CD4-positive, CD25-positive, alpha-beta regulatory T cell (primary cell): ENCODE measurements around the gene BCCIP. TPM values are rescaled to one million over a fixed set of nuclear protein-coding genes. Genes with fewer than 3 reads are reported as not detected.

ENCODE experiments used
- ATAC-seq, 2 donors: fragments of 150-1000 bp; cut with Tn5 transposase; one replicate each; pipeline ENCODE4 v1.10.0; 2021; ENCODE audit warnings: low read depth in 2 of 2, moderate number of reproducible peaks in 2 of 2, moderate library complexity in 1 of 2
- DNase-seq, 3 donors: peaks; one replicate each; pipeline versions ENCODE4 v3.0.0 to v3.0.0-alpha.2; 2012 to 2022; ENCODE audit warnings: mixed read lengths in 1 of 3
- H3K27ac ChIP-seq: one replicate; pipeline ENCODE4 v1.7.0; 2013; ENCODE audit warnings: mild to moderate bottlenecking, low read length; ENCODE audit not compliant: insufficient read depth, poor library complexity, severe bottlenecking
- H3K27me3 ChIP-seq: one replicate; pipeline ENCODE4 v1.7.0; 2013; ENCODE audit warnings: low read length; ENCODE audit not compliant: control insufficient read depth, insufficient read depth
- H3K36me3 ChIP-seq: one replicate; pipeline ENCODE4 v1.7.0; 2013; ENCODE audit warnings: mild to moderate bottlenecking, low read length, moderate library complexity; ENCODE audit not compliant: control insufficient read depth, insufficient read depth
- H3K4me1 ChIP-seq: 2 replicates; pipeline ENCODE4 v1.7.0; 2013; ENCODE audit warnings: mild to moderate bottlenecking, low read length; ENCODE audit not compliant: insufficient read depth, control insufficient read depth, poor library complexity, severe bottlenecking
- H3K4me3 ChIP-seq: one replicate; pipeline ENCODE4 v1.7.0; 2013; ENCODE audit warnings: low read depth, mild to moderate bottlenecking, low read length, moderate library complexity
- H3K9me3 ChIP-seq, 2 experiments: 1 replicate in 1 of 2; 2 replicates in 1 of 2; pipeline ENCODE4 v1.7.0; 2013; ENCODE audit warnings: low read length in 2 of 2, mild to moderate bottlenecking in 1 of 2, moderate library complexity in 1 of 2; ENCODE audit not compliant: control insufficient read depth in 2 of 2
- H3K27ac Mint-ChIP-seq, 3 donors: one replicate each; pipeline ENCODE4 v1.8.0; 2020 to 2022; ENCODE audit warnings: mild to moderate bottlenecking in 3 of 3, mixed read lengths in 3 of 3, moderate library complexity in 2 of 3
- H3K27me3 Mint-ChIP-seq: one replicate; pipeline ENCODE4 v1.8.0; 2022; ENCODE audit warnings: mild to moderate bottlenecking, mixed read lengths
- H3K36me3 Mint-ChIP-seq: one replicate; pipeline ENCODE4 v1.8.0; 2020; ENCODE audit warnings: mixed read lengths
- H3K4me1 Mint-ChIP-seq, 4 donors: one replicate each; pipeline ENCODE4 v1.8.0; 2020 to 2022; ENCODE audit warnings: mixed read lengths in 4 of 4, mild to moderate bottlenecking in 1 of 4
- H3K4me3 Mint-ChIP-seq, 4 donors: one replicate each; pipeline ENCODE4 v1.8.0; 2020 to 2022; ENCODE audit warnings: mild to moderate bottlenecking in 4 of 4, mixed read lengths in 4 of 4, moderate library complexity in 3 of 4
- H3K9me3 Mint-ChIP-seq, 7 donors: one replicate each; pipeline ENCODE4 v1.8.0; 2020 to 2022; ENCODE audit warnings: mixed read lengths in 7 of 7, mild to moderate bottlenecking in 3 of 7, moderate library complexity in 2 of 7
- polyA plus RNA-seq, 4 donors: library from polyadenylated mRNA; unstranded; fragments of 300-500 nt; fragmentation: Illumina TruSeq; gene quantifications; one replicate each; pipeline ENCODE4 v1.2.3, GENCODE V29; 2021
- total RNA-seq: library from RNA; stranded (reverse); gene quantifications from one replicate; pipeline ENCODE4 v1.2.3, GENCODE V29; 2022

BCCIP gene
- total and polyA plus RNA-seq, 5 donors from 2014 or later: 34.0 to 89.9 (median 76.6) TPM

GRCh38 chr10:125859128-125859817 is 35.9 kb downstream of the BCCIP start:
- ATAC-seq (no peak), DNase-seq (no peak)
- Mint-ChIP-seq H3K36me3 (peaks cover 5% of the 10 kb centered on the region), H3K4me1 (peaks cover 0 to 11% (median 1%) of the 10 kb centered on the region in 4 donors), H3K27me3 (no peaks in the 10 kb centered on the region), H3K4me3 (no peak overlapping the region), H3K9me3 (no peaks in the 10 kb centered on the region), H3K27ac (no peak overlapping the region)
- Histone ChIP-seq H3K27me3 (no peaks in the 10 kb centered on the region), H3K27ac (no peak overlapping the region), H3K36me3 (no peaks in the 10 kb centered on the region), H3K9me3 (no peaks in the 10 kb centered on the region), H3K4me3 (no peak overlapping the region), H3K4me1 (no peaks in the 10 kb centered on the region)

- Mint-ChIP-seq H3K27ac (no peak overlapping the region), H3K4me3 (peak overlapping the region in 1 of 4 donors; percentile 21), H3K36me3 (no peaks in the 10 kb centered on the region), H3K4me1 (peaks cover 0 to 7% (median 3%) of the 10 kb centered on the region in 4 donors), H3K27me3 (no peaks in the 10 kb centered on the region), H3K9me3 (no peaks in the 10 kb centered on the region)
- DNase-seq (no peak), ATAC-seq (no peak)
- H3K9me3 ChIP-seq: no peaks in the 10 kb centered on the region
- no peaks in the 10 kb centered on the region for H3K27me3 ChIP-seq
- no peaks in the 10 kb centered on the region for H3K4me1 ChIP-seq
- no peaks in the 10 kb centered on the region for H3K36me3 ChIP-seq
- H3K4me3 ChIP-seq: no peak overlapping the region
- H3K27ac ChIP-seq: no peak overlapping the region
Measured at GRCh38 chr10:125865120-125865519, 41.8 kb downstream of the BCCIP start.

GRCh38 chr10:125866421-125867029 is 43.2 kb downstream of the BCCIP start:
- Mint-ChIP-seq H3K36me3 (no peaks in the 10 kb centered on the region), H3K4me3 (no peak overlapping the region), H3K9me3 (no peaks in the 10 kb centered on the region), H3K27me3 (no peaks in the 10 kb centered on the region), H3K4me1 (peaks cover 0 to 6% (median 2%) of the 10 kb centered on the region in 4 donors), H3K27ac (no peak overlapping the region)
- no peak overlapping the region for H3K27ac ChIP-seq
- H3K9me3 ChIP-seq: no peaks in the 10 kb centered on the region
- no peaks in the 10 kb centered on the region for H3K27me3 ChIP-seq
- H3K4me3 ChIP-seq: no peak overlapping the region
- DNase-seq (no peak), ATAC-seq (no peak)
- no peaks in the 10 kb centered on the region for H3K36me3 ChIP-seq
- H3K4me1 ChIP-seq: no peaks in the 10 kb centered on the region

- DNase-seq (peak in 2 of 3 donors; percentile 28 to 61), ATAC-seq (no peak)
- Mint-ChIP-seq H3K4me1 (peaks cover 0 to 6% (median 0%) of the 10 kb centered on the region in 4 donors), H3K27me3 (no peaks in the 10 kb centered on the region), H3K9me3 (no peaks in the 10 kb centered on the region), H3K4me3 (no peak overlapping the region), H3K27ac (no peak overlapping the region), H3K36me3 (no peaks in the 10 kb centered on the region)
- H3K27ac ChIP-seq: no peak overlapping the region
- H3K27me3 ChIP-seq: no peaks in the 10 kb centered on the region
- H3K9me3 ChIP-seq: no peaks in the 10 kb centered on the region
- no peaks in the 10 kb centered on the region for H3K36me3 ChIP-seq
- H3K4me1 ChIP-seq: no peaks in the 10 kb centered on the region
- no peak overlapping the region for H3K4me3 ChIP-seq
Measured at GRCh38 chr10:125868372-125868975, 45.1 kb downstream of the BCCIP start.

- Mint-ChIP-seq H3K4me3 (no peak overlapping the region), H3K27ac (no peak overlapping the region), H3K4me1 (peaks cover 0 to 6% (median 2%) of the 10 kb centered on the region in 4 donors), H3K9me3 (peaks cover 0 to 13% (median 1%) of the 10 kb centered on the region in 7 donors), H3K27me3 (no peaks in the 10 kb centered on the region), H3K36me3 (peaks cover 12% of the 10 kb centered on the region)
- Histone ChIP-seq H3K27ac (no peak overlapping the region), H3K9me3 (peaks cover under 1 to 5% of the 10 kb centered on the region in 2 experiments), H3K36me3 (peaks cover under 1% of the 10 kb centered on the region), H3K4me3 (no peak overlapping the region), H3K27me3 (no peaks in the 10 kb centered on the region), H3K4me1 (no peaks in the 10 kb centered on the region)
- no peak for ATAC-seq
- DNase-seq: no peak
Measured at GRCh38 chr10:125871338-125871737, 48.0 kb downstream of the BCCIP start.

- no peak for ATAC-seq
- no peak overlapping the region for H3K4me3 ChIP-seq
- H3K36me3 ChIP-seq: peaks cover 3% of the 10 kb centered on the region
- no peaks in the 10 kb centered on the region for H3K27me3 ChIP-seq
- Mint-ChIP-seq H3K27me3 (no peaks in the 10 kb centered on the region), H3K4me1 (peaks cover 0 to 10% (median 0%) of the 10 kb centered on the region in 4 donors), H3K4me3 (no peak overlapping the region), H3K9me3 (peaks cover 0 to 18% (median 1%) of the 10 kb centered on the region in 7 donors), H3K27ac (no peak overlapping the region), H3K36me3 (peaks cover 26% of the 10 kb centered on the region)
- H3K27ac ChIP-seq: no peak overlapping the region
- no peaks in the 10 kb centered on the region for H3K4me1 ChIP-seq
- peaks cover 3 to 16% of the 10 kb centered on the region in 2 experiments for H3K9me3 ChIP-seq
- no peak for DNase-seq
Measured at GRCh38 chr10:125878957-125879835, 55.9 kb downstream of the BCCIP start.

- peaks cover 19% of the 10 kb centered on the region for H3K36me3 Mint-ChIP-seq
- peaks cover 3% of the 10 kb centered on the region for H3K36me3 ChIP-seq
- no peak overlapping the region for H3K4me3 ChIP-seq
- peaks cover 3 to 16% of the 10 kb centered on the region in 2 experiments for H3K9me3 ChIP-seq
- peaks cover 0 to 4% (median 0%) of the 10 kb centered on the region in 4 donors for H3K4me1 Mint-ChIP-seq
- H3K4me3 Mint-ChIP-seq: no peak overlapping the region
- H3K27me3 Mint-ChIP-seq: no peaks in the 10 kb centered on the region
- no peaks in the 10 kb centered on the region for H3K4me1 ChIP-seq
- no peak overlapping the region for H3K27ac Mint-ChIP-seq
- H3K27ac ChIP-seq: no peak overlapping the region
- peaks cover 0 to 13% (median 0%) of the 10 kb centered on the region in 7 donors for H3K9me3 Mint-ChIP-seq
- DNase-seq: no peak
- no peak for ATAC-seq
- no peaks in the 10 kb centered on the region for H3K27me3 ChIP-seq
Measured at GRCh38 chr10:125880719-125881118, 57.4 kb downstream of the BCCIP start.
